Mucosa of gallbladder (tissue), 1 donor: ENCODE measurements around the gene KCNQ2. TPM values are rescaled to one million over a fixed set of nuclear protein-coding genes. Genes with fewer than 3 reads are reported as not detected.

Source experiments
- DNase-seq: peaks from one replicate; pipeline ENCODE4 v3.0.0-alpha.2; 2020; ENCODE audit warnings: low spot score
- total RNA-seq: library from RNA; stranded (reverse); gene quantifications from one replicate; pipeline ENCODE4 v1.2.1, GENCODE V29; 2021
- donor health status: DM: no; HTN: no; CAD: no.

KCNQ2 gene
- total RNA-seq, 1 donor from 2014 or later: 0.46 TPM

DNA sequence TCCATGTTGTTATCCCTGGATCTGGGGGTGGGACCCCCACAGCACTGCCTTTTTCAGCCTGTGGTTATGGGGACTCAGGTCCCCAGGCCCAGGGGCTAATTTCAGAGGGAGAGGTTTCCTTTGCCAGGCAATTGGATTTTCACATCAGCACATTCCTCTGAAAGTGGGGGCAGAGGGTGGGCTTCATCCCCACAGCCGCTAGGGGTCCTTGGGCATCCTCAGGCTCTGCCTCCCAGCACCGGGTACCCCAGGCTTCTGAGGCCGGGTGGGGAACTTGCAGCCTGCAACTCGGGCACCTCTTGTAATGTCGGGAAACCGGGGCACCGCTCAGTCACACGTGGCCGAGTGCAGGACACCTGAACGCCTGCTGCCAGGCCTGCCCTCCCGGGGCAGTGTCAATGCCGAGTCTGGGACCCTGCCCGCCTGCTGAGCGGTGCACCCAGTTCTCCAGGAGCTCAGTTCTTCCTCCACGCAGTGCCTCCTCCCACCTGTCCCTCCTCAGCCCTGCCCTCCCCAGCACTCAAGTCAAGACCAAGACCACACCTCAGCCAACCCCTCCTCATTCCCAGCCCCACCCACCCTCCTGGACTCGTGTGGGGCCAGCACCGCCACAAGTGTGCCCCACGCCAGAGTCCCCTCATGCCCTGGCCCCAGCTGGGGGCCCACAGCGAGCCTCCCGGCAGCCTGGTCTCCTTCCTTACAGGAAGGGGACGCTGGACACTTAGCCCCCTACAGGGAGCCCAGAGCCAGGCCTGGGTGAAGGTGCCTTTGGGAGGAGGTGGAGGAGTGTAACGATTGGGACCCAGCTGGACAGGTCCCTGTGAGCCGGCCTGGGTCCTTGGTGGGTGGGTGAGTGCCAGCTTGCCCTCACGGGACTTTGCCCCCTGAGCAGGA lies 102.5 kb downstream of the KCNQ2 start:
- no peak for DNase-seq

DNA sequence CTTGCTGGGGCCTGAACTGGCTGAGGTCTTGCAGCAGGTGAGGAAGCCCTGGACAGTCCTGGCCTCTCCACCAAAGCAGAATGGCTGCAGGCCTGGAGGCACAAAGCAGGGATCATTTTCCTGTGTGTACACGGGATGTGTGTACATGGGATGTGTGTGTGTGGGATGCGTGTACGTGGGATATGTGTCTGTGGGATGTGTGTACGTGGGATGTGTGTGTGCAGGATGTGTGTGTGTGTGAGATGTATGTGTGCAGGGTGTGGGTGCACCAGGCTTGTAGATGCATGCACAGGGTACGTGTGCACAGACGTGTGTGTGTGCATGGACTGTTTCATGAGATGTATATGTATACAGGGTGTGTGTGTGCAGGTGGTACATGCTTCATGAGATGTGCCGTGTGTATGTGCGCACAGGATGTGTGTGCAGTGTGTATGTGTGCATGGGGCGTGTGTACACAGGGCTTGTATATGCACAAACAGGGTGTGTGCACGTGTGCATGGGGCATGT lies 103.4 kb downstream of the KCNQ2 start:
- no peak for DNase-seq

DNA sequence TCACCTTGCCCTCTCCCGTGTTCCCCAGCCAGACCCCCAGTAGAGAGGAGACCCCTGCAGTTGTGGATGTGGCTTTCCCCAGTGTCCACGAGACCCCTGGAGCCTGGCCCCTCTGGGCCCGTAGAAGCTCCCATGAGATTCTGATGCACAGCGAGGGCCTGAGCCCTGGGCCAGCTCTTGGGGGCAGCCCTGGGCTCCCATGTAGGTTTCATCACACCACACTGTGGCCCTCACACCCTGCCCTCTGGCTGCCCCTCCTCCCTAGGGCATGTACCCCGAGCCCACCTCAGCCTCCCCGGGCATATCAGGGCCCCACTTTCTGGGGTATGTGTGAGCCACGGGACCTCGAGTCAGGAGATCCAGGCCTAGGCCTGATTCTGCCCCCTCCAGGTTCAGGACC lies 104.3 kb downstream of the KCNQ2 start:
- no peak for DNase-seq

DNA sequence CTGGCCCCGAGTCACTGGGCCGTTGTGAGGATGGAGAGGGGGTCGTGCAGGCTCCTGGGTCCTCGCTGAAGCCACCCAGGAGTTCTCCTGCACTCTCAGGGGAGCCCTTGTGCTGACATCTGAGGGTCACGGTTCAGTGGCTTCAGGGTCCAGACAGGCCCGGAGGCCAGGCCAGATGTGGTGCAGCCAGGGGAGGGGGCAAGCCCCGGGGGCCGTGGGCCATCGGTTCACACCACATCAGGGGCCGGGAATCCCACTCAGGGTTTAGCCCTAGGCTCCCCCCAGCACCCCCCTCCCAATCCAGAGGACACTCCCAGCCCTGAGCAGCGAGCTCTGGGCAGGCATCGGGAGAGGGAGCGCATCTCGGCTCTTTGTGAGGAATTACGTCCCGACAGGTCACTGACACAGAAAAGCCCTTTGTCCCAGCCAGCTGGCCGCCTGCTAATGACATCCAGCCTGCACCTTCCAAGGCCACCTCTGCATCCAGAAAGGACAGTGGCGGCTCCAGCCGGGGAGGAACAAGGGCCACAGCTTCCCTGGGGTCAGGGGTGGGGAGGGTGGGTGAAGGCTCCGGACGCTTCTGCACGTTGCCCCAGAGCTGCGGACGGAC lies 104.9 kb downstream of the KCNQ2 start:
- DNase-seq: no peak

DNA sequence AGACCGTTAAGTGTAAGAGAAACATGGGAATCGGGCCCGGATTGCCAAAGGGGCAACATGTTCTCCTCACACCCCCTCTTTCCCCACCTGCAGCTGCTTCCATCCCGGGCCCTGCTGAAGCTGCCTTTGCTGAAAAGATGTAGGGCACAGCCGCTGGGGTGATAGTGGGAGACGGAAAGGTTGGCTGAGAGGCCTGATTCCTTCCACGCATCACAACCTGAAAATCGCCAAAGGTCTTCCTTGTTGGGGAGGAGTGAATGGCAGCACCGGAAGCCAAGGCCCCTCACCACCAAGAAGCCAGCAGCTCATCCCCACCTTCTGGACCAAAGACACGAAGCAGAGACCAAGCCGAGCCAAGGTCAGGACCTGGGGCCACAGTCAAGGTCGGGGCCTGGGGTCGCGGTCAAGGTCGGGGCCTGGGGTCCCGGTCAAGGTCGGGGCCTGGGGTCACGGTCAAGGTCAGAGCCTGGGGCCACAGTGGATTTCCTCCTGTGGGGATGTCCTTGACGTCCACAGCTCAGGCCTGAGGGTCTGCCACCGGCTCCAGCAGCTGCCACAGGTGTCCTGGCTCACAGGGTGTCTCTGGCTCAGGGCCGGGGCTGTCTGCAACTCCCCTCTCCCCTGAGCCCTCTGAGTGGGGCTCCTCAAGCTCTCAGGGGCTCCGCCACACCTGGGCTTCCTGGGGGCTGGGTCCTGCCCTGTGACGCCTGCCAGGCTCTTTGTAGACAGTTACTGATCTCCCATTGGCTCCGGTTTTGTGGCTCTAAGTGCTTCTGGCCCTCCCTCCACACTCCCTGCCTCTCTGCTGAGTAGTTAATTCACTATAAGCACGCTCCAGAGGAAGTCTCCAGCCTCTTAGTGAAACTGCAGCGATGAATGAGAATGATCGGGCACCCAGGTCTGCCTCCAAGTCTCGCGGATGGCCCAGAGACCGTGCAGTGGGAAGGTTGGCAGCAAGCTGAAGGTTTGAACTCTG lies 105.8 kb downstream of the KCNQ2 start:
- DNase-seq: no peak

DNA sequence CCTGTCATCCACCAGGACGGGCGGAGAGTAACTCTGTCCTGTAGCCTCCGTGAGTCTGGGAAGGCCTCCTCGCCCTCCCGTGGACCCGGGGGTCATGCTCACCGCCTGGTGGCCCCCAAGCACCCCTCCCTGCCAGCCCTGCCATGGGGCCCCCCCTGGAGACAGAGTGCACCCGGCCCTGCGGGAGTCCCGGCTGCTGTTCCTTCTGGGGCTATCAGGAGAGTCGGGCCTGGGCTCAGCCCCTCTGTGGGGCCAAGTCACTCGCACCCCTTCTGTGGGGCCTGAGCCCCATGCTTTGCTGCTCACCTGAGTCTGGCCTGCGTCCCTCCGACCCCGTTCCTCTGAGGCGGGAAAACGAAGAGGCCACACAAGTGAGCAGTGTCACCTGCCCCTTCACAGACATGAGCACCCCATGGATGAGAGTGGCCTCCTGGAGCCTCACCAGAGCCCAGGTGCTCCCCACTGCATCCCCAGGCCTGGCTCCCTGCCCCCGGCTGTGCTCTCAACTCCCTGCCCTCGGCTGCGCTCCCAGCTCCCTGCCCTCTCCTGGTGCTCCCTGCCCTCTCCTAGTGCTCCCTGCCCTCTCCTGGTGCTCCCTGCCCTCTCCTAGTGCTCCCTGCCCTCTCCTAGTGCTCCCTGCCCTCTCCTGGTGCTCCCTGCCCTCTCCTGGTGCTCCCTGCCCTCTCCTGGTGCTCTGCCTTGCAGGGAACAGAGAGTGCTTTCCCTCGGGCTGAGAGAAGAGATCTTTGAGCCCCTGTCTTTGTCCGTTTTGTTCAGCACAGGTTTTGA lies 106.7 kb downstream of the KCNQ2 start:
- DNase-seq: no peak

DNA sequence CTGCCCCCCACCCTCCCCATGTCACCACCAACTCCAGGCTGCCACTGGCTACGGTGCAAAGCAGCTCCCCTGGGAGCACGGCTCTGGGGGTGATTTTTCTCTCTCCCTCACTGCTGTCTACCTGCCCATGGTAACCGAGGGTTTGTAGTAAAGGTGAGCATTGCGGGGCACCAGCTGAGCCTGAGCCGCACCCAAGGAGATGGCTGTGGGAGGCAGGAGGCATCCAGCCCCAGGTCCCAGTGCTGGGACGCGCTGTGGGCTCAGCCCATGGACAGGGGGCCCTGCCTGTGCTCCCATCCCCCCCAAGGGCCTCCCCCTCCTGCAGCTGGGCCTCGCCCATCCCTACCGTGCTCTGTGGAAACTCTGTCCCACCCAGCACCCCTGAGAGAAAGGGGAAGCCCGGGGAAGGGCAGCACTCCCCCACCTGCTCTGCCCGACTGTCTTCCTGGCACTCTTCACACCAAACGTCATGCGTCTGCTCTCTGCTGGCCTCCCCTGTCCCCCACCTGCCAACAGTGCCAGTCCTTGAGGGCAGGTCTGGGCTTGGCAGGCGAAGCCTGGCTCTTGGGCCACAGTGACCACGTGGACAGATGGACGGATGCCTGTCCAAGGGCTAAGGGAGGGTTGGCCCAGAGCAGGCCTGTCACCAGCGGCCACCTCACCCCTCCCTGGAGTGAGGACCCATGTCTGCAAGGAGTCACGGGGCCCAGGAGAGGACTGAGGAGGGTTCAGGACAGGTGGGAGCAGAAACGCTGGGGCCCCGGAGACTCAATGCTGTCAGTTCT lies 107.5 kb downstream of the KCNQ2 start:
- no peak for DNase-seq

DNA sequence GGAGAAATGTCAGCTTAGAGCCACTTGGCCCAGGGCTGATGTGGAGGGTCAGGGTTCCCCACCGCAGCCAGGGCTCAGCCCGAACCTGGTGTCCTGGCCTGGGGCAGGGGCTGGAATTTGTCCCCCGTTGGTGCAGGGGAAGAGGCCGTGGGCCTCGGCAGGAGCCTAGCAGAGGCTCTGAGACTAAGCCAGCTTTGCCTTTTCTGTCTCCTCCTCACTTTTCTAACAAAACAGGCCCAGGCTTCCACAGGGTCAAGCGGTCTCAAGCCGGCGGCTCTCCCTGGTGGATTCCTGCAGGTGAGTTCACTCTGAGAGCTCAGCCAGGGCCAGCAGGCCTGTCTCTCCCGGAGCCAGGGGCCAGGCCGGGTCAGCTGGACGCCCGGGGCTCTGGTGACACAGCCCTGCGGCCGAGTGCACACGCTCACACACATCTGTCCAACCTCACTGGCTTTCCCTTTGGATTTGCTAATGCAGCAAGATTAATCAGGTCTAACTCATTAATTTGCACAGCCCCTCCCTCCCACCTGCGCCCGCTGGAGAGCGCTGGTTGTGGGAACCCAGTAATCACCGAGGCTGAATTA lies 108.4 kb downstream of the KCNQ2 start:
- no peak for DNase-seq

DNA sequence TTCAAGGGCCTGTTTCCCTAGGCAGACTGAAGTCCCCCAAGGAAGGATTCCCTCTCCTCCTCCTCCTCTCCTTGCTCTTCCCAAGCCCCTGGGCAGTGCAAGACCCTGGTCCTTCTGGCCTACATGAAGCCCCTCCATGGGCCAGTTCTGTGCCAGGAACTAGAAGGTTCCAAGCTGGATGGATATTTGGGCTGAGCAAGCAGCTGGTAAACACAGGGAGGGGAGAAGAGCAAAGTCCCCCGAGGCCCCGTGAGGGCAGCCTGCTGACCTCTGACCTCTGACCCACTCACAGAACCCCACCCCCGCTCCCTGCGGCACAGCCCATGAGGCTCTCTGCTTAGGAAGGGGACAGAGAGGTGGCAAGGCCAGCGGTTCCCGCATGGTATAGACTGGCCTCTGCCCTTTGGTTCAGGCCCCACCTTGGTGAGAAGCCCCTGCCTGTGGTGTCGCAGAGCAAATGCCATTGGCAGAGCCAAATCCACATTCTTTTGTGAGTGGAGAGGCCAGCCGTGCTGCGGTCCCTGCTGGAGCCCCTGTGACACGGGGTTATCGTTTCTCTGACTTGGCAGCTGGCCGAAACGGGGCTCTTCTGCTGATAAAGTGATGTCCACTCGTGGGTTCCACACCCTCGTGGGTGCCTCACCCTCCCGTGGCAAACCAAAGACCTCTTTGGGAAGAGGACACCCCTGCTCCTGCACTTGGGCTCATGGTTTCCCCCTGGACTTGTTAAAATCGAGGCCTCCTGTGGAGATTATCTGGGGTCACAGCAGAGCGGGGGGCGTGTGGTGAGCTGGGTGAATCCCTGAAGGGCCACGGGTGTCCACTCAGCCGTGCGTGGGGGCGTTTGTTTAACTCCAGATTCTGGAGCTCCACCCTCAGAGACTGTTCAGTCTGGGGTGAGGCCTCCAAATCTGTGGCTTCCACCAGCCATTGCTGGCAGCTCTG lies 109.2 kb downstream of the KCNQ2 start:
- DNase-seq: no peak

DNA sequence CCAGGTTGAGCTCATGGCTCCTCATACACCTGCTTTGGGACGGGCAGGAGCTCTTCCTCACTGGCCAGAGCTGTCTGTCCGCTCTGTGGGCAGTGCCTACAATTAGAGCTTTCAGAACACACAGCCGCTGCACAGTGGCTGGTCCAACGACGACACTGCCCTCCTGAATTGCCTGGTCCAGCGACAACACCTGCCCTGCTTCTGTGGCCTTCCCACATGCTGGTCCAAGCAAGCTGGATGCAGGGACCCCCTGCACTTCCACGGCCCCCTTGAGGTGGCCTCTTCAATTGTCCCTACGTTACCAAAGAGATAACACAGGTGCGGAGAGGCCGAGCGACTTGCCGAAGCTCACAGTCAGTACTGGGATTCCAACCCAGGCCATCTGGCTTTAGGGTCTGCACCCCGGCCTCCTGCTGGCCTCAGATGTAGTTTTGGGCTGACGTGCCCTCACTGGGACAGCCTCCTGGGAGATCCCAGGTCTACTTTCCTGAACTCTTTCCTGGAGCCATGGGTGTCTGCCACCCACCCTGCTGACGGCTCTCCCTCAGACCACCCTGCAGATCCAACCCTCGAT lies 109.9 kb downstream of the KCNQ2 start:
- no peak for DNase-seq

DNA sequence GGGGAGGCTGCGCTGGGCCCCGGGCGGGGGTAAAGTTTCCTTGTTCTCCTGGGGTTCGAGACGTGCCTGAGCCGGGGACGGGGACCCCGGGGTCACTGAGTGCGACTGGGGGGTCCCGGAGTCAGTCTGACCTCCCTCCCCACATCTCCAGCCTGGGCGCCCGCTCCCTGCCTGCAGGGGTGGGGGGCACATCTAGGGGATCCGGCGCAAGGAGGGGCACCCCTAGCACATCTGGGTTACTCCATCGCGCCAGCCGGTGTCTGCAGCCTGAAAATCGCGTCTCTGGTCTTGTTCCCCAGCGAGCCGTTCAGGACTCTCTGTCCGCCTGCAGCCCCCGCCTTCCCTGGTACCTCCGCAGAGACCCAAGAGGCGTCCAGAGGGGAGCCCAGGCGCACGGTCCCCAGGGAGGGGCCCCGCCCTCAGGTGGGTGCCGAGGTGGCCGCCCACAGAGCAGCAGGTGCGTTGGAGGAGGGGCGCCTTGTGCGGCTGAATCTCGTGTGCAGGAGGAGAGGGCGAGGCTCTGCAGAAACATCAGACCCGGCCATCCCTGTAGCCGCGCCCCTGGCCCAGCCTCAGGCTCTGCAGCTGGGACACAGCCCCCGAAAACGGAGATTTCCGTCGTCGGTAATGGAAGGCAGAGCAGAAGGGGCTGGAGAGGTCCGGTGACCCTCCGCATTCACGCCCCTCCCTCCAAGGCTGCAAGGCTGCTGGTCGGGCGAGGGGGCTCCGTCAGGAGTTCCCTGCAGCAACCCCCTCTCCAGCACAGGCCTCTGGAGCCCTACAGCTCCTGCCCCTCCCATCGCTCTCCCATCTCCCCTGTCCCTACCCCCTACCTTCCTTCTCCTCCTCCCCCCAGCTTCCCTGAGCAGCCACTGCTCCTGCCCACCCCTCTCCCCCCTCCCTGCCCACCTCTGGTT lies 110.7 kb downstream of the KCNQ2 start:
- DNase-seq: no peak

DNA sequence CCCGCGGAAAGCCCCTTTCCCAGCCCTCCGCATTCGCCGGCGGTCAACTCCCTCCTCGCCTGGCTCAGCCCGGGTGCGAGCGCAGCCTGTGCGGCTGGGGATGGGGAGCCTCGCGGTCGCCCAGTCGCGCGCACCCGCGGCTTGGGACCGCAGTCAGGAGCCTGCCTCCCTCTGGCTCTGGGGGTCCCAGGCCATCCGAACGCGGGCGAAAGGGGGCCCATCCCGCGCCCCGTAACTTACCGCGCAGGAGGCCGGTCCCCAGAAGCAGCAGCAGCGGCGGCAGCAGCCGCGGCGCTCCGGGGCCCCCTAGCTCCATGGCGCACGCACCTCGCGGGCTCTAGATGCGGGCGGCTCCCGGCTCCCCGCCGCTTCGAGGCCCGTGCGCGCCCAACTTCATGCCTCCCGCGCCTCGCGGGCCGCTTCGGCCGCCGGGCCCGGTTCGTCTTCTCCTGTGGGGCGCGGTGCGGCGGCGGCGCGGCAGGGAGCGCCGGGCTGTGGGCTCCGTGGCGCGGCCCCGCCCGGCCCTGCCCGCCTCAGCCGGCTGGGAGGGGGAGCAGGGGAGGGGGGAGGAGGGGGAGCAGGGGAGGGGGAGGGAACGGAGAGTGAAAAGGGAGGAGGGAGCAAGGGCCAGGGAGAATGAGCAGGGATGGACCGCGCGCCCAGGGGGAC lies 111.5 kb downstream of the KCNQ2 start, which contains the start of gene CHRNA4:
TSS of gene CHRNA4 (minus strand) at position 500 of the 669 bp plus-strand sequence. CDS start at position 316, 184 bp downstream.
- DNase-seq: no peak

DNA sequence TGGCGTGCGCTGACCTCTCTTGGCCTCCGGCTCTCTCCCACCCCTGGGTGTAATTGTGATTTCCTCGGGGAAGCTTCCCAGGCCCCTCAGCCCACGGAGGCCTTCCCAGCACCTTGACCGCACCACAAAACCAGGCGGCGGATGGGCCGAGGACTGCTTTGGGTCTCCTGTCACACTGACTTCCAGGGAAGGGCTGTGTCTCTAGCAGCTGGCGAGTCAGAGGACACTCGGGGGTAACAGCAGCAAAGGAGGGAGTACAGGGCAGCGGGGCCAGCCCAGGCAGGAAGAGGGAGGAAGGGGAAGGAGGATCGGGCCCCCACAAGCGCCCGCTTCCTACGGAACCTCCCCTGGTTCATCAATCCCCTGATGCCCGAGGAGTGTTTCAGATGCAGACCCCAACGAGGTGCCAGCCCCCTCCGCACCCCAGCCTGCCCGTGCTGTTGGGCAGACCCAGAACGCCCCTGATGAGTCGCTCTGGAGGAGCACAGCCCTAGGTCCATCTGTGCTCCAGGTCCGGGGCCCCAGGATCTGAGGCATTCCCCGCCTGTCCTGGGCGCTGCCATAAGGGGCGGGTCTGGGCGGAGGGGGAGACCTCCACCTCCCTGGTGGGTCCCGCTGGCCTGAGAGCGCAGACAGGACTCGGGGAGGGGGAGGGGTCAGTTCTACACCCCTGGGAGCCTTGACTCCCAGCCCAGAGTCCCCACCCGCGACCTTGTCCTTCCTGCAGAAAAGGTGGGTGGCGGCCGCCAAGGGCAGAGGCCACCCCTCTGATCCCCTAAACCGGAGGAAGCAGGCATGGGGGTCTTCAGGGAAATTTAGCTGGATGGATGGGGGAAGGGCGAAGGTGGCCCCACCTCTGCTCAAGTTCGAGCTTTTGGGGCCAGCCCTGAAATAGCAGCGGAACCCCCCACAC lies 112.3 kb downstream of the KCNQ2 start:
- no peak for DNase-seq

DNA sequence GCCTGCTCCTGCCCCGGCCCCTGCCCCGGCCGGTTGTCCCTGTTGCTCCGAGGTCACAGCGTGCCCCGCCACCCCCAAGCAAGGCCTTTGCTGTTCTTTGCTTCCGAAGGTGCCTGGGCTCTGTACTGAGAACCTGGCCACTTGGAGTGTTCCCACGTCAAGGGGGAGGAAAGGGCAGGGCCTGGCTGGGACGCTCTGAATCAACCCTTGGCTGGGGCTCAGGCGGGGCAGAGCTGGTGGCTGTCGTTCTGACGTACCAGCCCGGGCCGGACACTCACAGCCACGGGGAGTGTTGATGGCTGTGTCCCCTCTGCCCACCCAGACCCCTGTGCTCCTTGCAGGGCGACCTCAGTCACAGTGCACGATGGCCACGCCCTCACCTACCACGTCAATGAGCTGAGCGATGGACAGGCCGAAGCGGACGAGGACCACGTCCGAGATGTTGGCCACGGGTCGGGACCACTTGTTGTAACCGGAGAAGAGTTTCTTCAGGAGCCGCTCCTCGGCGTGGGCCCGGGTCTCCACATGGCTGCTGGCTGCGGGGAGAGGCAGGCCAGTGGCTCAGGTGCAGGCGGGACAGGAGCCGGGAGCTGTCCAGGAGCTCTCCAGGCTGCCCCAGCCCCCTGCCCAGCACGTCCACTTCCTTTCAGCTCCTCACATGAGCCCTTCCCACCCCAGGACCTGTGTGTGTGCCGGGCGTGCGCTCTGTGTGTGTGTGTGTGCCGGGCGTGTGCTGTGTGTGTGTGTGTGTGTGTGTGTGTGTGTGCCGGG lies 113.1 kb downstream of the KCNQ2 start:
- no peak for DNase-seq
